Fibroblast of skin of left quadriceps (primary cell): ENCODE measurements around the gene TMED1.

Source experiments
- DNase-seq, 2 experiments: peaks; one replicate each; pipeline ENCODE4 v3.0.0-alpha.2; 2013; ENCODE audit warnings: low read depth in 2 of 2

Gene TMED1

DNA sequence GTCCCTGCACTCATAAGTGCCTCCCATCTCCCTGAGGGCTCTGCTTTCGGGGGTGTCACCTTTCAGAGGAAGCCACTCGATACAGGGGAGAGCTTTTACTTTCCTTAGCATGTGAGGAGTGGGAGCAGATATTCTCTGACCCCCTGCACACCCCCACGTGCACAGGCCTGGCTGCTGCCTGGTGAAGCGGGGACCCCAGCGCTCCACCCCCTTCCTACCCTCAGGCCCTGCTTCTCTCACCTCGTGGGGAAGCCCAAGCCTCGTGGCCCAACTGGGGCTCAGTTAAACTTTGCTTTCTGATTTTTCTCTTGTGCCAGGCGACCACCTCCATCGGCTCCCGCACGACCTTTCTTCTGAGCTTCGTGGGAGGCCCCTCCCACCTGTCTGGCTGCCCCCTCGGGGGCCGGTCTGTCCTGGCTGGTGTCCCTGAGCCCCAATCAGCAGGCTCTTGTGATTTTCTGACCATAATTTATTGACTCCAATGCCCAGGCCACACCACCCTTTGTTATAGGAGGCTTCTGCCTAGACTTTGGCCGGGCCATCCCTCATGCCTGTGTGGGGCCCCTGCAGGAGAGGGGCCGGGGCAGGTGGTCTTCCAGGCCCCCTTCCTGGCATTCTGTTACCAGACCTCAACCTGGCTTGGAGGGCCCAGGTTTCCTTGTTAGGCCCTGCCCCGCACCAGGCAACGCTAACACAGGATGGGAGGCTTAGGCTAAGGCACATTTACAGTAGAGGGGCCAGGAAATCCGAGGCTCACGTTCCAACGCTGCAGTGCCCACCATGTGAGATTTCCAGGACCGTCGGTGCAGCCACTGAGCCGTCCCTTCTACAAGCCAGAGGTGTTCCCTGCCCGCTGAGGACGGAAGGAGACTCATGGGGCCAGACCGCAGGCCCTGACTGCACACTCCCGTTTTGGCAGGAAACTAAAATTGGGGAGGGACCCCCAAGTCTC lies 3.7 kb downstream of the TMED1 start:
- DNase-seq: no peak

DNA sequence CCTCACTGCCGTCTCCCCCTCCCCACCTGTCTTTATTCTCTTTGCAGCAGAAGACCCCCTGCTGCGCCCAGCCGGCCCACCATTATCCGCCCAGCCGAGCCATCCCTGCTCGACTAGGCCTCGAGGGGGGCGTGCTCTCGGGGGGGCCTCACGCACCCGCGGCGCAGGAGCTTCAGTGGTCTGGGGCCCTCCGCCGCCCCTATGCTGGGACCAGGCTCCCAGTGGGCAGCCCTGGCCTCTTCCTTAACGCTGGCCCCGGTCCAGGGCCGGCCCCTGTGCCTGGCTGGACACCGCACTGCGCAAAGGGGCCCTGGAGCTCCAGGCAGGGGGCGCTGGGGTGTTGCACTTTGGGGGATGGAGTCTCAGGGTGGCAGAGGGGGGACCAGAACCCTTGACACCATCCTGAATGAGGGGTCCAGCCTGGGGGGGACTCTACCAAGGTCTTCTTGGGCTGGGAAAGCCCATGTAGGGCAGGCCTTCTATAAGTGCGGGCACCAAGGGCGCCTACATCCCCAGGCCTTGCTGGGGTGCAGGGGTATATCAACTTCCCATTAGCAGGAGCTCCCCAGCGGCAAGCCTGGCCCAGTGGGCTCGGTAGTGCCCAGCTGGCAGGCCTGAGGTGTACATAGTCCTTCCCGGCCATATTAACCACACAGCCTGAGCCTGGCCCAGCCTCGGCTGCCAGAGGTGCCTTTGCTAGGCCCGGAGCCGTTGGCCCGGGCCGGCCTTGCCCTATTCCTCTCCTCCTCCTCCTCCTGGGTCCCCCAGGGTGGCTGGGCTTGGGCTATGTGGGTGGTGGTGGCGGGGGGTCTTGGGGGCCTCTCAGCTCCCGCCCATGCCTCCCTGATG lies 4.9 kb downstream of the TMED1 start:
- DNase-seq: no peak

DNA sequence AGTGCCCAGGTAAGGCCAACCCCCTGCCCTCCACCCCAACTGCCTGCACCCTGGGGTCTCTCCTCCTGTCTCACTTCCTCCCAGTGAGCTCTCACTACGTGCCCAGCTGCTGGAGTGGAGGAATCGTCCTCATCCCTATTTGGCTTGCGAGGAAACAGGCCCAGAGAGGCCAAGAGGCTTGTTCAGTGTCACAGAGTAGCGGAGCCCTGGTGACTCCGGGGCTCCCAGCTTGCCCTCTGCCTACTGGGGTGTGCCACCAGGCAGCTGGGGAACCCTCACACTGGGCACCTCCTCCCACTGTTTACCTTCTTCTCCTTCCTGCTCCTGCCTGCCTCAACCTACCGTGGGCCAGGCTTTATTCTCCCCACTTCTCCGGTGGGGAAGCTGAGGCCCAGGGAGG lies 5.6 kb downstream of the TMED1 start:
- DNase-seq: no peak

GRCh38 chr19:10829967-10830366 lies 6.0 kb downstream of the TMED1 start:
- no peak for DNase-seq

DNA sequence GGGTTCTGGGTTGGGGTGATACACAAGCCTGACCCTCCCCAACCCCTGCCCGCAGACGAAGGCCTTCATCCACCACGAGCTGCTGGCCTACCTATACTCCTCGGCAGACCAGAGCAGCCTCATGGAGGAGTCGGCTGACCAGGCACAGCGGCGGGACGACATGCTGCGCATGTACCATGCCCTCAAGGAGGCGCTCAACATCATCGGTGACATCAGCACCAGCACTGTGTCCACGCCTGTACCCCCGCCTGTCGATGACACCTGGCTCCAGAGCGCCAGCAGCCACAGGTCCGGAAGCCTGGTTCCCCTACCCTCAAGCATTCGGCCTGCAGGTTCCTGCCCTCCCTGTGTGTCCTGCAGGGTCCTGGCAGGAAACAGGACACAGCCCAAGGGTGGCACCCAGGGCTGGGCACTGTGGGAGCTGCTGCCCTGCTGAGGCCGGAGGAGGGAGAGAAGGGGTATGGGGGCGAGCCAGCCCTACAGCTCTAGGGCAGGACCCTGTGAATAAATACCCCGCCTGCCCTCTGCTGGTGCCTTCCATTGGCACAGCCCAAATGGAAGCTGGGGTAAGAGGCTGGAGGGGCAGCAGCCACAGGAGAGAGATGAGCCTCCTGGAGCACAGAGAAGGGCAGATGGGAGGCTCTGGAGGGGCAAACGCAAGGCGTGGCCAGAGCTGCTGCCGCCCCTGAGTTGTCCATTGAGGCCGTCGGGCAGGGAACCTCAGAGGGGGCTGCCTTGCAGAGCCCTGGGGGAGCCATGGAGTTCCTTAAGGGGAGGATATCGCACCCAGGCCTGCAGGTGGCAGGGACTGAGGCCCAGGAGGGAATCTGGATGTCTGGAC lies 6.8 kb downstream of the TMED1 start:
- DNase-seq: no peak

GRCh38 chr19:10826846-10827245 lies 9.2 kb downstream of the TMED1 start:
- DNase-seq: no peak

DNA sequence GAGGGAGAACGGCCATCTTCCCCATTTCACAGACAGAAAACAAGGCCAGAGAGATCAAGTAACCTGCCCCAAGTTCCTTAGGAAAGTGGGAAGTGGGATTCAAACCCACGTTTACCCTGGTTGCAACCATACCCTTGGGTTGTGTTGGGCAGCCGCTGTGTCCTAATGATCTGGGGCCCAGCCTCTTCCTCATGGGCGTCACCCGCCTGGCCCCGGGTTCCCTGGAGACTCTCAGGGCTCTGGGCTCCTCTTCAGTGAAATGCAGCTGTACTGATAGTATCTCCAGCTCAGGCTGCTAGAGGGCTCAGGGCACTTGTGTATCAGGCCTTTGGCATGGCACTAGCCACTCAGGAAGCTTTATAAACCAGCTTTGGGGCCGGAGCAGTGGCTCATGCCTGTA lies 9.8 kb downstream of the TMED1 start:
- DNase-seq: no peak

GRCh38 chr19:10823690-10824089 lies 12.3 kb downstream of the TMED1 start:
- DNase-seq: no peak

- no peak for DNase-seq
Observed at GRCh38 chr19:10820173-10820572, 15.8 kb downstream of the TMED1 start.

- DNase-seq: no peak
Observed at GRCh38 chr19:10819124-10820060, 16.6 kb downstream of the TMED1 start.

DNA sequence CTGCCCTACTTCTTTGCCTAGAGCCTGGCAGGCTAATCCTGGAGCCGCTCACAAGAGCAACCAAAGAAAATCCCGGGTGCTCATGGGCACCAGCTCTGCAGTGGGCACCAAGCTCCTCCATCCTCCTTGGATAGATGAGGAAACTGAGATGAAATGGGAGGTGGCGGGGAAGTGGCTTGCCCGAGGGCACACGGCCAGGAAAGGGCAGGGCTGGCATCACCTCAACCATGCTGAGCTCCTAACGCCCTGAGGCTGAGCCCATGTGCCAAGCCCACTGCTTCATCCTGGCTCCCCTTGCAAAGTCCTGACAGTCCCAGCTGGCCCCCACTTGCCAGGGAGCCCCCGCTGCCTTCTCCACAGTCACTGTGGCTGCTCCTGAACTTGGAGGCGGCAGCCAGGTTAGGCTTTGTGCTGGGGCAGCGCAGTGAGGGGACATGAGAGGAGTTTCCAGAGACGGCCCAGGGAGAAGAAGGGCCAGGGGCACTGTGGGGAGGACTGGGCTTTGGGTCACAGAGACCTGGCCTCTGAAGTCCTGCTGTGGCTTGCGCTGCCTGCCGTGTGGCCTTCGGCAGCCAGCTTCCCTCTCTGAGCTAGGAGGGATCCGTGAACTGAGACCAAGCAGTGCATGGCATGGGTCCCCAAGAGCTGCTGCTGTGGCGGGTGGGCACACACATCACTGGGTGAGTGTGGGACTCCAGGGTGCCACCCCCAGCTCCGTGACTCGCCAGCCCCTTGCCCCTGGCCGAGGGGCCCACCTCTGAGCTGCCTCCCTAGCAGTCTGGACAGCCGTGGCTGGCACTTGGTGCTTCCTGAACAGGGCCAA lies 17.5 kb downstream of the TMED1 start:
- no peak for DNase-seq

DNA sequence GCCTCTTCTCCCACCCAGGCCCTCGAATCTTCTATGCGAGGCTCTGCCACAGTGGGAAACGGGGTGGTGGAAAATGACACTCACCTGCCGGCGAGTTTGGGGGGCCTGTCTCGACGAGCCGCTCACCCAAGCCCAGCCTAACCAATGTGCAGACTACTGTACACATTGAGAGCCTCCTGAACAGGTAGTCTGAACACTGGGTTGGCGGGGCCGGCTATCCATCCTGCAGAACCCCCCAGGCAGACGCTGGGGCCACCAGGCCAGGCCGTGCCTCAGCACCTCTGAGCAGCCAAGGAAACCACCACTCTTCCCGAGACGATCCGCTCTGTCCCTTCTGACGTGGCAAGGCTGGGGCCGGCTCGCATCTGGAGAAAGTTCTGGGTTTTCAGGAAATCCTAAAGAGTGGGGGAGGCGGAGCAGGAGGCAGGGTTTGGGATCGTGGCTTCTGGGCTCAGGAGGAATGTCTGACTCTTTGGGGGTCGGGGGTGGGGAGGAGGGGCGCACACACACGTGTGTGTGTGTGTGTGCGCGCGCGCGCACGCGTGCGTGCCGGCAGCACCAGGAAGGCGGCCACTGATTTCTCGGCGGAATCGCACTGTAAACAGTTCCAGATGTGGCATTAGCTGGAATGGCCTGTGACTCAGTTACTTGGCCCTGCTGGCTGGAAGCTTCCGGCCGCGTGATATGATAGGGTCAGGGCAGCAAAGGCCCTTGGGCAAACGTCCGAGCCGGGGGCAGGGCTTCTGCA lies 18.5 kb downstream of the TMED1 start:
- DNase-seq: peak; percentile 98

- DNase-seq: no peak
Observed at GRCh38 chr19:10816691-10817090, 19.3 kb downstream of the TMED1 start.

DNA sequence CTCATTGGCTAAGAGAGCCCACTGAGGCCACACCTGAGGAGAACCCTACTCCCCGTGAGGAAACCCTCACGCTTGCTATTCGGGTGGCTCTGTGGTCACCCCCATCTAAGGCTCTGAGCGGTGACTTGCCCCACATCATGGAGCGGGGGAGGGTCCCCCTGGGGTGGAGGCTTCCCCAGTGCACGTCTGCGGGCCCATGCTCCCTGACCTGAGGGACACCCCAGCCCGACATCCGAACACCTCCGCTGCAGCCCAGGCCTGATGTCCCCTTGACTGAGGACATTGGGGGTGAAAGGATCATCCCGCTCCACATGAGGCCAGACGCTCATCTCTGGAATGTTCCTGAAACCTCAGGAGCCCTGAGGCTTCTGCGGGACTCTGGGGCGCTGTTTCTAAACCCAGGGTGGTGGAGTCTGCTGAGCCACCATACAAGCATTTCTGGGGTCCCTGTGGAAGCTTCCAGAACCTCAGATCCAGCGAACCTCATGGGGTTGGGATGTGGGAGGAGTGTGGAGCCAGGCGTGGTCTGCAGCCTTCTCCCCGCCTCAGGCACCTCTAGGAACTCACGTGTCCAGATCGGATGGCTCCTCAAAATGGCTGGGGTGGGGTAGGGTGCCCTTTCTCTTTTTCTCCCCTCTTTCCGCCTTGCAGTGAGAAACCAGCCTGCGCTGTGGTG lies 19.9 kb downstream of the TMED1 start:
- DNase-seq: no peak

DNA sequence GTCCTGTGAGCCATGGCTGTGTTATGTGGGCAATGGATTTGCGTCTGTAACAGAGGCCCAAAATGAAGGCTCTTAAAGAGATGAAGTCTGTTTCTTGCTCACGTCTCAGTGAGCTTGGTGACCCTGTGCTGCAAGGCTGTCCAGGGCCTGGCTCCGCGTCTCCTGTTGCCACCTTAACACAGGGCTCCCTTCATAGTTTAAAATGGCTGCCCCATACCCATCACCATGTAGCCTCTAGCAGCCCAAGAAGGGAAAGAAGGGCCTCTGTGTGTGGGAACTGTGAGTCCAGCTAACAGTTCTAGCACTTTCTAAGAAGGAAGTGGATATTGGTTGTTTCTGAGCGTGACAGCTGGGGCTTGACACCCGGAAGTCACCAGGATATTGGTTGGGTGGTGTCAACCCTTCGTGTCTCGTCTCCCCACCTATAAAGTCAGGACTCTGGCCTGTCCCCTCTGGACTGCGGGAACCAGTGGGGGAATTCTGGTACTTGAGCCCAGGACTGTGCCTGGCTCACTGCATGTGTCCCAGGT lies 20.9 kb downstream of the TMED1 start:
- no peak for DNase-seq

GRCh38 chr19:10812902-10813404 lies 23.1 kb downstream of the TMED1 start:
- DNase-seq: peak; percentile 89 to 90

DNA sequence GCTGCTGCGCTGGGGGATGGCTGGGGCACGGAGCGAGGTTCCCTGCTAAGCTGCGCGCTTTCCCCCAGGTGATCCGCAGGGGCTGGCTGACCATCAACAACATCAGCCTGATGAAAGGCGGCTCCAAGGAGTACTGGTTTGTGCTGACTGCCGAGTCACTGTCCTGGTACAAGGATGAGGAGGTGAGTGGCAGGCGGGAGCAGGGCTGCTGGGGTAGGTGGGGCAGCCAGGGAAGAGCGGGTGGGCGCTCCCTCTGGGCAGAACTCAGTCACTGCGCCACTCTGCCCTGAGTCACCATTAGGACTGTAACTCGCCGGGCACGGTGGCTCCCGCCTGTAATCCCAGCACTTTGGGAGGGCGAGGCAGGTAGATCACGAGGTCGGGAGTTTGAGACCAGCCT lies 23.8 kb downstream of the TMED1 start:
- no peak for DNase-seq
